Endodermal cell (in vitro differentiated cells): ENCODE data around the gene PAFAH1B1. TPM values are rescaled to one million over a fixed set of nuclear protein-coding genes. Genes with fewer than 3 reads are reported as not detected.

Source experiments
- DNase-seq: peaks from one replicate; pipeline ENCODE4 v3.0.0-alpha.2; 2017
- H3K27ac ChIP-seq: 2 replicates; pipeline ENCODE4 v1.5.1; 2013; ENCODE audit warnings: mild to moderate bottlenecking, low read depth, low read length, moderate library complexity
- H3K27me3 ChIP-seq: 2 replicates; pipeline ENCODE4 v1.6.1; 2013; ENCODE audit warnings: mild to moderate bottlenecking, low read length, moderate library complexity; ENCODE audit not compliant: insufficient read depth, control insufficient read depth, poor library complexity, severe bottlenecking
- H3K36me3 ChIP-seq: 2 replicates; pipeline ENCODE4 v1.7.0; 2013; ENCODE audit warnings: mild to moderate bottlenecking, low read length, moderate library complexity; ENCODE audit not compliant: control insufficient read depth, insufficient read depth
- H3K4me1 ChIP-seq: one replicate; pipeline ENCODE4 v1.7.0; 2013; ENCODE audit warnings: low read length; ENCODE audit not compliant: control insufficient read depth, insufficient read depth
- H3K4me3 ChIP-seq: 2 replicates; pipeline ENCODE4 v1.5.1; 2013; ENCODE audit warnings: mild to moderate bottlenecking, low read length, moderate library complexity
- H3K9ac ChIP-seq: 2 replicates; pipeline ENCODE4 v1.6.1; 2013; ENCODE audit warnings: mild to moderate bottlenecking, low read length, moderate library complexity; ENCODE audit not compliant: poor library complexity, severe bottlenecking; ENCODE audit errors: extremely low read depth
- H3K9me3 ChIP-seq: 2 replicates; pipeline ENCODE4 v1.6.1; 2013; ENCODE audit warnings: mild to moderate bottlenecking, low read length, moderate library complexity; ENCODE audit not compliant: control insufficient read depth
- H3K27ac Mint-ChIP-seq: 2 replicates; pipeline ENCODE4 v1.8.0; 2020; ENCODE audit warnings: mixed read lengths
- H3K27me3 Mint-ChIP-seq: 2 replicates; pipeline ENCODE4 v1.8.0; 2021; ENCODE audit warnings: mild to moderate bottlenecking, mixed read lengths; ENCODE audit not compliant: insufficient read depth
- H3K36me3 Mint-ChIP-seq: 2 replicates; pipeline ENCODE4 v1.8.0; 2020; ENCODE audit warnings: low read depth, mixed read lengths
- H3K4me1 Mint-ChIP-seq: 2 replicates; pipeline ENCODE4 v1.8.0; 2020; ENCODE audit warnings: mixed read lengths
- H3K4me3 Mint-ChIP-seq: 2 replicates; pipeline ENCODE4 v1.8.0; 2020; ENCODE audit warnings: mild to moderate bottlenecking, moderate library complexity, mixed read lengths
- H3K9me3 Mint-ChIP-seq: 2 replicates; pipeline ENCODE4 v1.8.0; 2020; ENCODE audit warnings: mild to moderate bottlenecking, mixed read lengths
- WGBS, 2 experiments: methylation state at CpG; one replicate each; pipeline versions ENCODE4 v1.1.5 to v1.1.7; 2013; ENCODE audit warnings: missing lambda C conversion rate in 2 of 2, mixed read lengths in 1 of 2; ENCODE audit not compliant: insufficient coverage in 1 of 2, insufficient read length in 1 of 2; 5-methylcytosine and 5-hydroxymethylcytosine counted together
- total RNA-seq, 2 donors: library from RNA; stranded (reverse); fragmentation: NEBNext Ultra II Directional in 1 of 2; extraction: Animal tissue kit (Norgen Biotek cat#: 25700) in 1 of 2; gene quantifications; 2 replicates in 1 of 2; 3 replicates in 1 of 2; pipeline ENCODE4 v1.2.1, GENCODE V29; 2021
- TF ChIP-seq, protein P1 (sequence below): fragments of 200-600 bp; sonication (generic); conservative IDR thresholded peaks from 2 replicates; pipeline ENCODE4 v1.5.0; 2021; ENCODE audit warnings: antibody characterized with exemption, mild to moderate bottlenecking

PAFAH1B1 gene
- total RNA-seq, 2 donors from 2014 or later: 157 to 200 TPM

DNA sequence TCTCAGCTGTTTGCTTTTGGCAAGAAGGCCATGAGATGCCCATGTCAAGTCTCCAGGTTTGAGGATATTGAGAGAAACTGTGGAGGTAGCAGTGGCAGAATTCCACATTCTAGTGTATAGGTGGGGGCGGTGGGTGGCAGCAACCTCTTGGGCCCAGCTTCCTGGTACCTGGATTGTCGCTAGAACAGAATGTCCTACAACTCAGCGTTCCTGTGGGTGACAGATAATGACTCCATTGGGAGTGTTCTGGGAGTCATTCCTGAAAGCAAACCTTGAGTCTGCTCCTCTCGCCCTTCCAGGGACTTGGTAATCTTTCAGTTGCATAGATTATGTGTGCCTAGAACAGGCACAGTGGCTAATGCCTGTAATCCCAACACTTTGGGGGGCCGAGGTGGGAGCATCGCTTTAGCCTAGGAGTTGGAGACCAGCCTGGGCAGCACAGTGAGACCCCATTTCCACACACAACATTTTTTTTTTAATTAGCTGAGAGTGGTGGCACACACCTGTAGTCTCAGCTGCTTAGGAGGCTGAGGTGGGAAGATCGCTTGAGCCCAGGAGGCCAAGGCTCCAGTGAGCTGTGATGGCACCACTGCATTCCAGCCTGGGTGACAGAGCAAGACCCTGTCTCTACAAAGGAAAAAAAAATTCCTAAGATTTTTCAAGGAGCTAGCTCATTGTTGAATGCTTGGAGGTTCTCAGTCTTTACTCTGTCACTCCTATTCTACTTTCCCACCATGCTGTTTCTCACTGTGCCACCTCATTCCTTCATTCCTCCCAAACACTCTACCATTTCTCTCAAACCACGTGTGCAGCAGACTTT is 43.9 kb upstream of the PAFAH1B1 start:
- no peak overlapping the region for H3K27ac ChIP-seq
- WGBS, 2 experiments: 90 to 94% methylated on average over 6 to 8 of the region's 8 CpGs
- Mint-ChIP-seq H3K36me3 (no peaks in the 10 kb centered on the region), H3K27ac (no peak overlapping the region), H3K9me3 (peaks cover 6% of the 10 kb centered on the region), H3K27me3 (no peaks in the 10 kb centered on the region), H3K4me3 (no peak overlapping the region), H3K4me1 (peaks cover 9% of the 10 kb centered on the region)
- DNase-seq: peak; percentile 66
- peaks cover 7% of the 10 kb centered on the region for H3K4me1 ChIP-seq
- H3K4me3 ChIP-seq: no peak overlapping the region
- H3K27me3 ChIP-seq: no peaks in the 10 kb centered on the region
- no peaks in the 10 kb centered on the region for H3K9me3 ChIP-seq
- H3K36me3 ChIP-seq: no peaks in the 10 kb centered on the region
- H3K9ac ChIP-seq: no peak overlapping the region
- TF ChIP-seq, protein P1, sequence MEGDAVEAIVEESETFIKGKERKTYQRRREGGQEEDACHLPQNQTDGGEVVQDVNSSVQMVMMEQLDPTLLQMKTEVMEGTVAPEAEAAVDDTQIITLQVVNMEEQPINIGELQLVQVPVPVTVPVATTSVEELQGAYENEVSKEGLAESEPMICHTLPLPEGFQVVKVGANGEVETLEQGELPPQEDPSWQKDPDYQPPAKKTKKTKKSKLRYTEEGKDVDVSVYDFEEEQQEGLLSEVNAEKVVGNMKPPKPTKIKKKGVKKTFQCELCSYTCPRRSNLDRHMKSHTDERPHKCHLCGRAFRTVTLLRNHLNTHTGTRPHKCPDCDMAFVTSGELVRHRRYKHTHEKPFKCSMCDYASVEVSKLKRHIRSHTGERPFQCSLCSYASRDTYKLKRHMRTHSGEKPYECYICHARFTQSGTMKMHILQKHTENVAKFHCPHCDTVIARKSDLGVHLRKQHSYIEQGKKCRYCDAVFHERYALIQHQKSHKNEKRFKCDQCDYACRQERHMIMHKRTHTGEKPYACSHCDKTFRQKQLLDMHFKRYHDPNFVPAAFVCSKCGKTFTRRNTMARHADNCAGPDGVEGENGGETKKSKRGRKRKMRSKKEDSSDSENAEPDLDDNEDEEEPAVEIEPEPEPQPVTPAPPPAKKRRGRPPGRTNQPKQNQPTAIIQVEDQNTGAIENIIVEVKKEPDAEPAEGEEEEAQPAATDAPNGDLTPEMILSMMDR: no peak

DNA sequence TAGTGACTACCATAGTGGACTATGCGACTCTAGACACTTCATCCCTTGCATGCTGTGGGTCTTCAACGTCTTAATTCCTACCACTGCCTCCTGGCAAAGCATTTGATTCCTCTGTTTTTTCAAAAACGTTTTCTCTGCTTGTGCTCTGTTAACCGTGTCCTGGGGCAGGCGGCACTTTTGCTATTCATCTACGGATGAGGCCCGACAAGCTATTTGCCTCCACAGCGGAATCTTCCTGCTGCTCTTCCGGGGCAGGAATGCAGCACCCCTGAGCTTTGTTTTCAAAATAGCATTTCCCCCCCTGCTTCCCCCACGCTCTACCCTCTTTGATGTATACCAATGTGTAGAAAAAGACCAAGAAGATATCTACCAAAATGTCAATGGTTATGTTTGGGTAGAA is 42.0 kb upstream of the PAFAH1B1 start:
- Histone ChIP-seq H3K4me3 (peak overlapping the region; percentile 34), H3K27ac (peak overlapping the region; percentile 75), H3K4me1 (peaks cover 7% of the 10 kb centered on the region), H3K36me3 (no peaks in the 10 kb centered on the region), H3K9me3 (no peaks in the 10 kb centered on the region), H3K9ac (no peak overlapping the region), H3K27me3 (no peaks in the 10 kb centered on the region)
- TF ChIP-seq, protein P1: no peak
- WGBS, 2 experiments: 11 to 32% methylated on average over 7 to 10 of the region's 10 CpGs
- Mint-ChIP-seq H3K27ac (peak overlapping the region; percentile 45), H3K4me3 (no peak overlapping the region), H3K4me1 (peaks cover 9% of the 10 kb centered on the region), H3K9me3 (peaks cover 10% of the 10 kb centered on the region), H3K36me3 (no peaks in the 10 kb centered on the region), H3K27me3 (no peaks in the 10 kb centered on the region)
- DNase-seq: peak; percentile 81

- H3K9me3 Mint-ChIP-seq: peaks cover 13% of the 10 kb centered on the region
- H3K9me3 ChIP-seq: no peaks in the 10 kb centered on the region
- H3K36me3 Mint-ChIP-seq: no peaks in the 10 kb centered on the region
- H3K4me3 Mint-ChIP-seq: no peak overlapping the region
- peaks cover 7% of the 10 kb centered on the region for H3K4me1 ChIP-seq
- peak; percentile 71 for DNase-seq
- TF ChIP-seq, protein P1: no peak
- H3K9ac ChIP-seq: no peak overlapping the region
- H3K27me3 ChIP-seq: no peaks in the 10 kb centered on the region
- H3K27ac Mint-ChIP-seq: peak overlapping the region; percentile 45
- no peaks in the 10 kb centered on the region for H3K36me3 ChIP-seq
- H3K27me3 Mint-ChIP-seq: no peaks in the 10 kb centered on the region
- 37 to 46% methylated on average over 7 to 9 of the region's 9 CpGs for WGBS, 2 experiments
- H3K4me1 Mint-ChIP-seq: peaks cover 9% of the 10 kb centered on the region
- H3K27ac ChIP-seq: peak overlapping the region; percentile 75
- peak overlapping the region; percentile 34 for H3K4me3 ChIP-seq
Observed at GRCh38 chr17:2551928-2552327, 41.5 kb upstream of the PAFAH1B1 start.
